Measurements from ENCODE around the gene FAAH2. TPM values are rescaled to one million over a fixed set of nuclear protein-coding genes. Genes with fewer than 3 reads are reported as not detected.
"Not testable (repeated sequence)": the region's sequence is repeated elsewhere in the genome, so short reads cannot be mapped to it uniquely, and the experiment has no call there.

Gene FAAH2
- 4.2 and 4.9 TPM in 2 replicates for total RNA-seq

- intact Hi-C loops (cut with micrococcal nuclease) = loop anchor here (2.0 to 5.0 kb wide), 3 partner anchors 166 to 621 kb away; partner anchors contain the start of gene SPIN2B
Observed at GRCh38 chrX:57286507-57287251, at the start of gene FAAH2. TSS of gene FAAH2 (plus strand) at chrX:57286706. CDS start at chrX:57286826, 120 bp downstream.

- intact Hi-C loops (cut with micrococcal nuclease) = no loop called here
Observed at GRCh38 chrX:57241967-57242366, 44.5 kb upstream of the FAAH2 start.

- intact Hi-C loops (cut with micrococcal nuclease) = no loop called here
Observed at GRCh38 chrX:57251965-57252364, 34.5 kb upstream of the FAAH2 start.

GRCh38 chrX:57265126-57265525 is 21.4 kb upstream of the FAAH2 start:
- intact Hi-C loops (cut with micrococcal nuclease) = no loop called here

GRCh38 chrX:57266275-57266674 is 20.2 kb upstream of the FAAH2 start:
- intact Hi-C loops (cut with micrococcal nuclease) = no loop called here

GRCh38 chrX:57266871-57267270 is 19.6 kb upstream of the FAAH2 start:
- intact Hi-C loops (cut with micrococcal nuclease) = no loop called here

- intact Hi-C loops (cut with micrococcal nuclease) = no loop called here
Observed at GRCh38 chrX:57267308-57267707, 19.2 kb upstream of the FAAH2 start.

- intact Hi-C loops (cut with micrococcal nuclease) = no loop called here
Observed at GRCh38 chrX:57270980-57271379, 15.5 kb upstream of the FAAH2 start.

GRCh38 chrX:57282568-57282967 is 3.9 kb upstream of the FAAH2 start:
- intact Hi-C loops (cut with micrococcal nuclease) = loop anchor here (1.0 to 5.0 kb wide), 2 partner anchors 172 to 305 kb away; no protein-coding TSS in a partner anchor

GRCh38 chrX:57285001-57285400 is 1.5 kb upstream of the FAAH2 start:
- intact Hi-C loops (cut with micrococcal nuclease) = loop anchor here (5.0 kb wide), 1 partner anchor 622 kb away; no protein-coding TSS in a partner anchor

GRCh38 chrX:57289089-57289488 is 2.6 kb downstream of the FAAH2 start:
- intact Hi-C loops (cut with micrococcal nuclease) = loop anchor here (5.0 kb wide), 1 partner anchor 618 kb away; no protein-coding TSS in a partner anchor

GRCh38 chrX:57294961-57295360 is 8.5 kb downstream of the FAAH2 start:
- intact Hi-C loops (cut with micrococcal nuclease) = no loop called here

GRCh38 chrX:57295679-57296078 is 9.2 kb downstream of the FAAH2 start:
- intact Hi-C loops (cut with micrococcal nuclease) = not testable (repeated sequence)

- intact Hi-C loops (cut with micrococcal nuclease) = loop anchor here (10.0 kb wide), 1 partner anchor 849 kb away; no protein-coding TSS in a partner anchor
Observed at GRCh38 chrX:57313583-57314215, 27.2 kb downstream of the FAAH2 start.

- intact Hi-C loops (cut with micrococcal nuclease) = no loop called here
Observed at GRCh38 chrX:57329008-57329407, 42.5 kb downstream of the FAAH2 start.

GRCh38 chrX:57335790-57336189 is 49.3 kb downstream of the FAAH2 start:
- intact Hi-C loops (cut with micrococcal nuclease) = not testable (repeated sequence)

GRCh38 chrX:57353472-57354132 is 67.1 kb downstream of the FAAH2 start:
- intact Hi-C loops (cut with micrococcal nuclease) = no loop called here

- intact Hi-C loops (cut with micrococcal nuclease) = no loop called here
Observed at GRCh38 chrX:57364145-57364544, 77.6 kb downstream of the FAAH2 start.

GRCh38 chrX:57366430-57366829 is 79.9 kb downstream of the FAAH2 start:
- intact Hi-C loops (cut with micrococcal nuclease) = no loop called here

- intact Hi-C loops (cut with micrococcal nuclease) = no loop called here
Observed at GRCh38 chrX:57367649-57368048, 81.1 kb downstream of the FAAH2 start.

GRCh38 chrX:57368158-57368557 is 81.7 kb downstream of the FAAH2 start:
- intact Hi-C loops (cut with micrococcal nuclease) = no loop called here

- intact Hi-C loops (cut with micrococcal nuclease) = no loop called here
Observed at GRCh38 chrX:57379296-57379695, 92.8 kb downstream of the FAAH2 start.

Data from T-helper 2 cell treated with Interferon-gamma antibody and Interleukin-4, amounts not matched to agents 100 ng/mL and 5 ng/mL, for 36 hours (primary cell).